ENCODE measurements around the gene KRT75. TPM values are rescaled to one million over a fixed set of nuclear protein-coding genes. Genes with fewer than 3 reads are reported as not detected.

The KRT75 gene
- total RNA-seq, 1 experiment from 2014 or later = not detected

DNA sequence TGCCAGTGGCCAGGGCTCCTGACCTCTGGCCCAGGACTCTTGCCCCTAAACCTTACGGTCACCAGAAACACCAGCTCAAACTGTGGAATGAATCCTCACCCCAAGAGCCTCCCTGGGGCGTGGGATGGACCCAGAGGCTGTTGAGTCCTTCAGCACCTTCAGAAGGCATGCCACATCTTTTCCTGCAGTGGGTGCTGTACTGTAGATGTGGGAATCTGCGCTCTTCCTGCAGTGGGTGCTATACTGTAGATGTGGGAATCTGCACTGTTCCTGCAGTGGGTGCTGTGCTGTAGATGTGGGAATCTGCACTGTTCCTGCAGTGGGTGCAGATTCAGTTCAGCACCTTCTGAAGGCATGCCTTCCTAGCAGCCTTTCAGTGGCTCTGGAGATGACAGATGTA is 29.2 kb downstream of the KRT75 start:
- peaks cover 10 to 13% of the 10 kb centered on the region in 2 experiments for H3K4me1 Mint-ChIP-seq
- no peaks in the 10 kb centered on the region for H3K79me2 ChIP-seq (ENCODE audit: insufficient read depth, low read length)

More for the DNA sequence above, 29.2 kb downstream of the KRT75 start:
- Histone ChIP-seq H4K5ac (ENCODE audit: insufficient read length, low read depth, low read length) (no peak overlapping the region), H3K14ac (ENCODE audit: insufficient read depth, low read length) (no peak overlapping the region), H2BK5ac (ENCODE audit: insufficient read length, low read length) (no peak overlapping the region), H3K4ac (ENCODE audit: low read depth, low read length) (no peak overlapping the region), H3K27me3 (ENCODE audit: insufficient read depth, low read length) (no peaks in the 10 kb centered on the region; the same call in 1 of the 2 replicates), H2BK20ac (ENCODE audit: low read depth, low read length, poor library complexity, severe bottlenecking) (no peak overlapping the region), H3K27ac (ENCODE audit: insufficient read length, low read depth, low read length) (no peak overlapping the region), H2BK120ac (ENCODE audit: low read depth, low read length, poor library complexity, severe bottlenecking) (no peak overlapping the region), H3K4me1 (ENCODE audit: insufficient read depth, low read length) (peaks cover 1% of the 10 kb centered on the region; the same call in 1 of the 2 replicates), H3K4me2 (ENCODE audit: insufficient read depth, insufficient read length, low read length) (no peak overlapping the region), H2BK12ac (ENCODE audit: insufficient read length, low read depth, low read length) (no peak overlapping the region), H2AFZ (ENCODE audit: low read length) (no peak overlapping the region), H3K9ac (ENCODE audit: extremely low read depth, insufficient read length, low read length) (no peak overlapping the region), H3T11ph (ENCODE audit: low read length) (no peak overlapping the region), H3K18ac (ENCODE audit: insufficient read length, low read depth, low read length) (no peak overlapping the region), H3K23ac (ENCODE audit: insufficient read length, low read depth, low read length) (no peak overlapping the region), H4K91ac (ENCODE audit: insufficient read length, low read depth, low read length) (no peak overlapping the region), H3K23me2 (ENCODE audit: insufficient read length, low read depth, low read length, poor library complexity, severe bottlenecking) (no peaks in the 10 kb centered on the region), H3K56ac (ENCODE audit: insufficient read length, low read depth, low read length) (no peak overlapping the region), H4K20me1 (ENCODE audit: control insufficient read depth, insufficient read depth, insufficient read length) (no peaks in the 10 kb centered on the region), H2BK15ac (ENCODE audit: low read depth, low read length) (no peak overlapping the region), H2AK5ac (ENCODE audit: insufficient read length, low read length) (no peak overlapping the region), H4K8ac (replicated peaks; ENCODE audit: insufficient read length, low read depth, low read length) (no peak overlapping the region), H3K9me3 (ENCODE audit: control insufficient read depth, low read depth, low read length) (no peaks in the 10 kb centered on the region), H3K79me1 (ENCODE audit: insufficient read depth, low read depth, low read length, poor library complexity, severe bottlenecking) (no peaks in the 10 kb centered on the region)
- no peak for DNase-seq
- peaks cover 5% of the 10 kb centered on the region; the same call in 1 of the 2 replicates for H3K27me3 Mint-ChIP-seq (ENCODE audit: low read depth)
- TF ChIP-seq, protein P1, sequence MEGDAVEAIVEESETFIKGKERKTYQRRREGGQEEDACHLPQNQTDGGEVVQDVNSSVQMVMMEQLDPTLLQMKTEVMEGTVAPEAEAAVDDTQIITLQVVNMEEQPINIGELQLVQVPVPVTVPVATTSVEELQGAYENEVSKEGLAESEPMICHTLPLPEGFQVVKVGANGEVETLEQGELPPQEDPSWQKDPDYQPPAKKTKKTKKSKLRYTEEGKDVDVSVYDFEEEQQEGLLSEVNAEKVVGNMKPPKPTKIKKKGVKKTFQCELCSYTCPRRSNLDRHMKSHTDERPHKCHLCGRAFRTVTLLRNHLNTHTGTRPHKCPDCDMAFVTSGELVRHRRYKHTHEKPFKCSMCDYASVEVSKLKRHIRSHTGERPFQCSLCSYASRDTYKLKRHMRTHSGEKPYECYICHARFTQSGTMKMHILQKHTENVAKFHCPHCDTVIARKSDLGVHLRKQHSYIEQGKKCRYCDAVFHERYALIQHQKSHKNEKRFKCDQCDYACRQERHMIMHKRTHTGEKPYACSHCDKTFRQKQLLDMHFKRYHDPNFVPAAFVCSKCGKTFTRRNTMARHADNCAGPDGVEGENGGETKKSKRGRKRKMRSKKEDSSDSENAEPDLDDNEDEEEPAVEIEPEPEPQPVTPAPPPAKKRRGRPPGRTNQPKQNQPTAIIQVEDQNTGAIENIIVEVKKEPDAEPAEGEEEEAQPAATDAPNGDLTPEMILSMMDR (conservative IDR thresholded peaks at IDR 0.05) = no peak
- no peak overlapping the region for H3K4me3 Mint-ChIP-seq
- no CpG with 5 or more reads among the region's 3 CpGs for WGBS (ENCODE audit: extremely low coverage, insufficient read length, low lambda C conversion rate)
- H3K27ac Mint-ChIP-seq = no peak overlapping the region
- peaks cover 10 to 11% of the 10 kb centered on the region in 2 experiments for H3K9me3 Mint-ChIP-seq
- H3K36me3 Mint-ChIP-seq (ENCODE audit: insufficient read depth in 1 of 3, low read depth in 3 of 3) = peaks cover 0 to 5% (median 2%) of the 10 kb centered on the region in 3 experiments; a peak in 3 of 7 replicates
